NCI-H748 (cell line): ENCODE results near the gene CYCS.
"Not testable (repeated sequence)": the region's sequence is repeated elsewhere in the genome, so short reads cannot be mapped to it uniquely, and the experiment has no call there.

ENCODE experiments used
- DNase-seq: peaks from one replicate; lab custom pipeline; 2025; ENCODE audit not compliant: unreplicated experiment; lab: John Stamatoyannopoulos, UW

CYCS gene

GRCh38 chr7:25118048-25118753, 6.9 kb downstream of the CYCS start:
- no peak for DNase-seq

DNA sequence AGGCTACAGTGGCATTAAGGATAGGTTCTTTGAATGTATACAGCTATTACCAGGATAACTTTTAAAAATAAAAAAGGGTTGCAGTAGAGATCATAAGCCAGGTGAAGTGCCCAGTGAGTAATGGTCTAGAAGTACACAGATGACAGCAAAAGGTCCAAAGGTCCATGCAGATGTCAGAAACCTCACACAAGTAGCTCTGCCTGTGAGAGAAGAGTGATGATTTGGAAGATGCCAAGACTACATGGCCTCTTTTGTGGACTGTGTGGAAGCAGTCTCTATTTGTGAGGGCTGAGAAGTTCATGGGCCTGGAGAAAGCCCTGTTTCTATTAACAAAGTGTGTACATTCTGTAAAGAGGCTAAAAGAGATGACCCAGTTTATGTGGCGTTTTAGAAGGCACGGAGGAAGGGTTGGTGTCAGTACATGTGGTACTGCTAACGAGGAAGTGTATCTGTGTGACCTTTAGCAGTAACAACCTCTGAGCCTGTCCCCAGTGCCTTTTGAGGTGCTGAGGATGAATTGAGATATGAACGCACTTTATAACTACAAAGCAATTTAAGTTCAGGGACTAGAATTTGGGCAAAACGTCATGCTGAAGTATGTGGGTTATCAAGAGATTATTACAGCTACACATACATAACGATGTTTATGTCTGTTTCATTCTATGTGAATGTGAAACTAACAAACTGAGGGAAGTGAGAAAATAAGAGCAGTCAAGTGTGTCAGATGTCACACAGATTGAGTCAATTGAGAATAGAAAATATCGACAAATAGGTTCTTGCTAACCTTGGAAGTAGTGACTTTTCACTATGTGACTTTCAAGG, 7.6 kb downstream of the CYCS start:
- DNase-seq: no peak

DNA sequence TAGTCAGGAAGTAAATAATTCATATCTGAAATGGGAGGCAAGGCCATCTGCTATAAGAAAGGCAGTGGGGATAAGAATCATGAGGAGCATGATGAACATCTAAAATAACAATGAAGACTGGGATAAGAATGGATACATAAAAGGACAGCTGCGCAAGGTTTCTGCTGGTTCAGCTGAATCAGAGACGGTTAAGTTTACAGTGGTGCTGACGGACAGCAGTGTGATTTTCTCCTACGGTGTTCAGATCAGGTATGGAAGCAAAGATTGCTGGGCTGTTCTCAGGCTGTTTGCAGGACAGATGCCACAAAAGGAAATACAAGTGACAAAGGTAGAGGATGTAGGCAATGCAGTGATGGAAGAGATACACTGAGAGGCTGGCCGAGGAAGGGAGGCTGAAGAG, 8.4 kb downstream of the CYCS start:
- DNase-seq: no peak

GRCh38 chr7:25110514-25110913, 14.5 kb downstream of the CYCS start:
- not testable (repeated sequence) for DNase-seq

GRCh38 chr7:25109276-25109675, 15.8 kb downstream of the CYCS start:
- DNase-seq: no peak

- no peak for DNase-seq
Measured at GRCh38 chr7:25105911-25106310, 19.1 kb downstream of the CYCS start.

- DNase-seq: no peak
Measured at GRCh38 chr7:25103773-25104172, 21.3 kb downstream of the CYCS start.

- no peak for DNase-seq
Measured at GRCh38 chr7:25101817-25102216, 23.2 kb downstream of the CYCS start.

DNA sequence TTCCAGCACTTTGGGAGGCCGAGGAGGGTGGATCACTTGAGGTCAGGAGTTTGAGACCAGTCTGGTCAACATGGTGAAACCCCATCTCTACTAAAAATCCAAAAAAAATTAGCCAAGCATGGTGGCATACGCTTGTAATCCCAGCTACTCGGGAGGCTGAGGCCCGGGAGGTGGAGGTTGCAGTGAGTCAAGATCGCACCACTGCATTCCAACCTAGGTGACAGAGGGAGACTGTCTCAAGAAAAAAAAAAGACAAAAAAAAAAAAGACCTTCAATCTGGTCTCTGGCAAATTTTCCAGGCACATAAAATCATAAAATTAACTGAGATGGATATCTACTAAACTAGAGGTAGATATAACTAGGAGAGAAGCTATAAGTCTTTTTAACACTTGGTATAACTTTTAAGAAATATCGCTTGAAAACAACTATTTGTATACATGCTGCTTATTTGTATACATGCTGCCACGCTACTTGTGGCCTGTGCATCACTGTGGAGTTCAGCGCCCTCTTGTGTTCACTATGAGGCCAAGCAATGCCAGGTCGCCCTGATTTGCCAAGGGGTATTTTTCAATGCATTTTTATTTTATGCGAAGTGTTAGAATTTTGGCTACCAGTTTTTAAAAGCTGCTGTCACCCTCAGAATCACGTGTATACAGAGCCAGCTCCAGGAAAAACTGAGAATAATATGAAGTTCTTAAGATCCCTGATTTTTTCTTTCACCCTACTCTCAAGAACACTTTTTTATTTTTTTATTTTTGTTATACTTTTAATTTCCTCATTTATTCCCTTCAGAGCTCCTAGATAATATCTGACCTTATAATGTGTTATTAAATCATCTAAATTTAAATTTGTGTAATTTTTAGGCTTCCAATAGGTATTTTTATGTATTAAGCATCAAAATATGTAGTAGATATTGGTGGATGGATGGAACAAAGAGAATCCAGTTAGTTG, 26.7 kb downstream of the CYCS start:
- DNase-seq: peak; percentile 70

DNA sequence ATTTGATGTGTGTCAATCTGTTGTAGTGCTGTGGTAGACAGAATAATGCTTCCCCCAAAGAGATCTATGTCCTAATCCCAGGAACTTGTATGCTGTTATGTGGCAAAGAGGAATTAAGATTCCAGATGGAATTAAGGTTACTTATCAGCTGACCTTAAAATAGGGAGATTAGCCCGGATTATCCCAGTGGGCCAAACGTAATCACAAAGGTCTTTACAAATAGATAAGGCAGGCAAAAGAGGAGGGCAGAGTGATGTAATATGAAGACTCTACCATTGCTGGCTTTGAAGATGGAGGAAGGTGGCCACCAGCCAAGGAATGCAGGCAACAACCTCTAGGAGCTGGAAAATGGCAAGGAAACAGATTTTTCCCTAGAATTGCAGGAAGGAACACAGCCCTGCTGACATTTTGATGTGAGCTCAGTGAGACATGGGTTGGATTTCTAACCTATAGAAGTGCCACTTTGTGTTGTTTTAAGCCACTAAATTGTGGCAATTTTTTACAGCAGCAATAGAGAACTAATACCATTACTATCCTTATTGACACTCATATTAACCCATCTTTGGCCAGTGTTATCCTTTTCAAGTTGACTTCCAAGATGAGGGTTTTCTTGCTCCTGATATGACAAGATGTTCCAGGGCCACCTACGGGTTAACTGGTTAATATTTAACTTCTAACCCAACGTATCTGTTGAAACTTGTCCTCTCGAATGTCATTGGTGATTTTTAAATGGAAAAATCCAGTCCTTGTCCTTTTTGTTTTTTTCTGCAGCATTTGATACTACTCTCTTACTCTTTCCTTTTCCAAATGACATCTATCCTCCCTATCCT, 29.3 kb downstream of the CYCS start:
- DNase-seq: no peak

- DNase-seq: peak; percentile 81
Measured at GRCh38 chr7:25093268-25093826, 31.7 kb downstream of the CYCS start.

DNA sequence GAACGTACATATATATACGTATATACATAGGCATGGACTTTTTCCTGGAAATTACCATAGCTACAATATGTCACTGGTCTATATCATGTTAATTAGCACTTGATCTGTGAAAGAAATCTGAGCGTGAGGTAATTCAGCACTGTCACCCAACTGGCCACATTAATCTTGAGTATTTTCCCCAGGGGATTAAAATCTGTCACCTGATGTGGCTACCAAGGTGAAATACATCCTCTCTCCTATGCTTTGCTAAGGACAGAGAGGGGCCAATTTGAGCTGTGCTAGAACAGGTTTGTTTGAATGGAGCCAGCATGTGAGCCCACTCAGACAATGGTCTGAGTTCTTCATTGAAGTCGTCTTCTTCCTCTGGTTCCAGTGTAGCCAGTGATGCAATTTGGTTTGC, 33.3 kb downstream of the CYCS start:
- no peak for DNase-seq

DNA sequence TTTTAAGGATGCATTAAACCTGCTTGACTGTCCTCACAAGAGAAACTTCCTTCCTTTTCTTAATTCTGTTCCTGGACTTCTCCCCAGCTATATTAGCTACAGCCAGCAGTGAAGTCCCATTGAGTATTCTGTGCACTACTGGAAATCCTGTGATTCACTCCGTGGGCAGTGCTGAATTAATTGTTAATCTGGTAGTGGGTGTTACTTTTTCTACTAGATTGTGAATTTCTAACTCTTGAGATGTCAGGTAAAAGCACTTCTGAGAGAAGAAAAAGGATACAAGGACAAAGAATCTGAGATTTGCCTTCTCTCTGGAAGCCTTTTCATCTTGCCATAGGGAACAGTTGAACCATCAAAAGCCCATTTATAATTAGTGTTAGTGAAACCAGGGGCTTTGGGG, 33.9 kb downstream of the CYCS start:
- DNase-seq: no peak

DNA sequence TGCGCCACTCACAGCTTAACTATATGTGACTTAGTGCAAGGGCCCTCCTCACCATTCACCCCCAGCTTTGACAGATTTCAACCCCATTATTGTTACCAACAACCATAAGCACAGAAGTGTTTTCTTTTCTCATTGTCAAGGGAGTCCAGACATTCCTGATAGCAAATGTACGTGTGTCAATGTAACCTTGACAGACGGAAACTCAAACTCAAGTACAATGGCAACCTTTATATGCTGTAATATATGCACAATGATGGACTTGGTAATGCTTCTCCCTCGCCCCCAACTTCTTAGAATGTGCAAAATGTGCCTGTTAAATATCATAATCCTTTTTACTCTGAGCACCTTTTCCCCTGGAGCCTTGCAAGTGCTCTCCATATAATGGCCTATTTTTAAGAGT, 34.7 kb downstream of the CYCS start:
- no peak for DNase-seq

GRCh38 chr7:25087855-25088254, 37.2 kb downstream of the CYCS start:
- DNase-seq: no peak

DNA sequence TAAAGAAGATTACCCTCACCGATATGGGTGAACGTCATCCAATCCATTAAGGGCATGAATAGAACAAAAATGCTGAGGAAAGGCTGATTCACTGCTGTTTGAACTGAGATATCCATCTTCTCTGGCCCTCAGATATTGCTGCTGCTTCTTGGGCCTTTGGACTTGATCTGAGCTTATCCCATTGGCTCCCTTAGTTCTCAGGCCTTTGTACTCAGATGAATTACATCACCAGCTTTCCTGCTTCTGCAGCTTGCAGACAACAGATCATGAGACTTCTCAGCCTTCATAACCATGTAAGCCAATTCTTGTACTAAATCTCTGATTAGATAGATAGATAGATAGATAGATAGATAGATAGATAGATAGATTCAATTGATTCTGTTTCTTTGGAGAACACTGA, 40.2 kb downstream of the CYCS start:
- no peak for DNase-seq

- no peak for DNase-seq
Measured at GRCh38 chr7:25083201-25083600, 41.9 kb downstream of the CYCS start.

DNA sequence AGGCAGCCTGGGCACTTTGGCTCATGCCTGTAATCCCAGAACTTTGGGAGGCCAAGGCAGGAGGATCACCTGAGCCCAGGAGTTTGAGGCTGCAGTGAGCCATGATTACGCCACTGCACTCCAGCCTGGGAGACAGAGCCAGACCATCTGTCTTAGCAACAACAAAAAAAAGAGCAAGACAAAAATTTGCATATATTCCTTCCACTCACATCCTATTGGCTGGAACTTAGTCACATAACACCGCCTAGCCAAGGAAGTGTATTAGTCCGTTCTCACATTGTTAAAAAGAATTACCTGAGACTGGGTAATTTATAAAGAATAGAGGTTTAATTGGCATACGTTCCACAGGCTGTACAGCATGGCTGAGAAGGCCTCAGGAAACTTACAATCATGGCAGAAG, 43.0 kb downstream of the CYCS start:
- DNase-seq: not testable (repeated sequence)

- DNase-seq: no peak
Measured at GRCh38 chr7:25077096-25077495, 48.0 kb downstream of the CYCS start.

DNA sequence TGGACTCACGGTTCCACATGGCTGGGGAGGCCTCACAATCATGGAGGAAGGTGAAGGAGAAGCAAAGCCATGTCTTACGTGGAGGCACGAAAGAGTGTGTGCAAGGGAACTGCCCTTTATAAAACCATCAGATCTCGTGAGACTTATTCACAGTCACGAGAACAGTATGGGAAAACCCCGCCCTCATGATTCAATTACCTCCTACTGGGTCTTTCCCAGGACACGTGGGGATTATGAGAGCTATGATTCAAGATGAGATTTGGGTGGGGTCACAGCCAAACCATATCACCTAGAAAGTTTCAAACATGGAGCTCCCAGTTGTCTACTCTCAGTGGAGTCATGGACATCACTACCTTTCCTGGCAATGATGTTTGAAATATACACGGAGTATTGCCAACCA, 49.6 kb downstream of the CYCS start:
- DNase-seq: no peak
